Stimulated activated CD8-positive, alpha-beta memory T cell treated with anti-CD3 and anti-CD28 coated beads, Interleukin-7, amount 100 ng/mL, for 4 hours (primary cell): ENCODE data around the gene SPOCK2.

Experiments
- DNase-seq, 2 donors: peaks; one replicate each; pipeline ENCODE4 v3.0.0-alpha.2; 2020; ENCODE audit warnings: low read depth in 2 of 2

Gene SPOCK2

DNA sequence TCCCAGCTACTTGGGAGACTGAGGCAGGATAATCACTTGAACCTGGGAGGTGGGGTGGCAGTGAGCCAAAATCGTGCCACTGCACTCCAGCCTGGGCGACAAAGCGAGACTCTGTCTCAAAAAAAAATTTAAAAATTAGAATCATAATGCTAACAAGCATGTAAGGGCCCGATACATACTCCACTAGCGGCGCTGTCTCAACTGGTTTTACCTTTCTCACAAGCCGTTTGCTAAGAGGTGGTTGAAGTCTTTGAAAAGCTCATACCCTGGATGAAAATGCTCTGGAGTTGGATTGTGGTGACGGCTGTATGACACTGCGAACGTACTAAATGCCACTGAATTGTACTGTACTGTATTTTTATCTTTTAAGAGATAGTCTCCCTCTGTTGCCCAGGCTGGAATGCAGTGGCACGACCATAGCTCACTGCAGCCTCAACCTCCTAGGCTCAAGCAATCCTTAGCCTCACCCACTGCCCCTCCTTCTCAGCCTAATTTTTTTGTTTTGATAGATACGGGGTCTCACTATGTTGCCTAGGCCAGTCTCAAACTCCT, 29.9 kb downstream of the SPOCK2 start:
- no peak for DNase-seq

DNA sequence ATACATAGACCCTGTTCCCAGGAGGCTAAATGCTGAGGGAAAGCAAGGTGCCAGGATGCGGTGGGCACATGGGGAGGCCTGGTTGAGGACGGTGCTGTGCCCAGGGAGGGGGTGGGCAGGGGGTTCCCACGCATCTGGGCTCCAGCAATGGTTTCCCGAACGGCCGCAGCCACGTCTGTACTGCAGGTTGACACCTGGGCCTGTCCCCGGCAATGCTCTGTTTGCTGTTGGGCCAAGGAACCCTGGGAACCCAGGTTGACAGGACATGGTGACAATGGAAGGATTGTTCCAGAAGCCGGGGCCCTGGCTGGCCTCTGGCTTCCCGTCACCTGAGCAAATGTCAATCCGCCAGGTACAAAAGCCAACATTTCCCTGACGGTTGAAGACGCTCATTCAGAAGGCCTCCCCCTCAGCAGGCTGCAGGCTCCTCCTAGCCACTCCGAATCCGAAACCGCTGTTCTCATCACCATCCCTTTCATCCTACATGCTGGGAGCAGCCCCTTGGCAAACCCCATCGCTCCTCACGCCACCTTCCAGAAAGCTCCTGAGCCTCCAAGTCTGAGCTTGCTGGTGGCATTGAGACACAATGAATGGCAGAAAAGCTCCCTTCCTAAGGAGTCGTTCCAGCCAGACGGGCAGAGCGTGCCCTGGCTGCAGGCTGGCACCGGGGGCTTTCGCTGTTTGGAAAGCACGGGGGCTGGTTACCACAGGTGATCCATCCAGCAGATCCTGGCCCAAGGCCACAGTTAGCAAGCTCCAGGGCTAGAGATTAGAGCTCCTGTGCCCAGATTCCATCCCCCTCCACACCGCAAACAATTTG, 31.2 kb downstream of the SPOCK2 start:
- no peak for DNase-seq

DNA sequence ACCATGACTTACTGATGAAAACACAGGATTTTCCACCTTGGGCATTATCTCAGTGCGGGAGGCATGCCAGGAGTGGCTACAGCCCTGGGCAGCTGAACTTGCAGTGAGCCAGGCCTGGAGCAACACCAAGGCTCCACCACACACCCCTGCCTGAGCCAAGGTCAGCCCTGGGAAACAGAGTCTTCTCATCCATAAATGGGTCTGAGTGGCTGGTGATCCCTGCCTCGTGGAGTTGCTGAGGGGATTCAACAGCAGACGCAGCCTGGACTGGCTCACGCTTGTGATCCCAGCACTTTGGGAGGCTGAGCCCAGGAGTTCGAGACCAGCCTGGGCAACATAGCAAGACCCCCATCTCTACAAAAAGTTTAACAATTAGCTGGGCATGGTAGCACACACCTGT, 32.2 kb downstream of the SPOCK2 start:
- no peak for DNase-seq

DNA sequence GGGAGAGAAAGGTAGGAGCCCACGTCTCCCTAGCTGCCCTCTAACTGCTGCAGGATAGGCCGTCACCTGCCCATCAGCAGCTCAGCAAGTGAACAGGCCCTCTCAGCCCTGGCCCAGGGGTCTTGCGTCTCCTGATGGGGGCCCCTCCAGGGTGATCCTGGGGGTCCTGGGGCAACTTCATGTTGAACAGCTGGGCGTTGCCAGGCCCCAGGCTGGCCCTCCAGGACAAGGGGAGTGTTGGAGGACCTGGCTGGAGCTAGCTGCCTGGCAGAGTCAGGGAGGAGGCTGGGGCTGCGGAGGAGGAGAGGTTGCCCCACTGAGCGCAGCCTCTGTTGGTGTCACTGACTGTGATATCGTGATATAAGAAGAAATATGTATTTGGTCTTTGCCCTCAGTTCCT, 34.7 kb downstream of the SPOCK2 start:
- no peak for DNase-seq

DNA sequence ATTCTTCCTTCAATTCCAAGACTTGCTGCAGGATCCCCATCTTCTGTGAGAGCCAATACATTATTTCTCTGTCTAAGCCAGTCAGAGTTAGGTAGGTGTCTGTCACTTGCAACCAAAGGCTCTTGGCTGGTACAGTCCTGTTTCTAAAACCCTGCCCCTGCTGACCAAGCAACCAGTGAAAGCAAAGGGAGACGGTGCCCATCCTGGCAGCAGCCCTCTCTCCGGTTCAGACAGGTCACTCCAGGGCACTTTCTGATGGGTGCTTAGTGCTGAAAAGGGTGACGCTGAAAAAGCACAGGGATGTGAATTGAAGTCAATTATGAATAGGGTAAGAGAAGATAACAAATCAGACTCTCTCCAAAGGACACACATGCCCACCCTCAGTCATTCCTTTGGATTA, 37.5 kb downstream of the SPOCK2 start:
- DNase-seq, result no peak

DNA sequence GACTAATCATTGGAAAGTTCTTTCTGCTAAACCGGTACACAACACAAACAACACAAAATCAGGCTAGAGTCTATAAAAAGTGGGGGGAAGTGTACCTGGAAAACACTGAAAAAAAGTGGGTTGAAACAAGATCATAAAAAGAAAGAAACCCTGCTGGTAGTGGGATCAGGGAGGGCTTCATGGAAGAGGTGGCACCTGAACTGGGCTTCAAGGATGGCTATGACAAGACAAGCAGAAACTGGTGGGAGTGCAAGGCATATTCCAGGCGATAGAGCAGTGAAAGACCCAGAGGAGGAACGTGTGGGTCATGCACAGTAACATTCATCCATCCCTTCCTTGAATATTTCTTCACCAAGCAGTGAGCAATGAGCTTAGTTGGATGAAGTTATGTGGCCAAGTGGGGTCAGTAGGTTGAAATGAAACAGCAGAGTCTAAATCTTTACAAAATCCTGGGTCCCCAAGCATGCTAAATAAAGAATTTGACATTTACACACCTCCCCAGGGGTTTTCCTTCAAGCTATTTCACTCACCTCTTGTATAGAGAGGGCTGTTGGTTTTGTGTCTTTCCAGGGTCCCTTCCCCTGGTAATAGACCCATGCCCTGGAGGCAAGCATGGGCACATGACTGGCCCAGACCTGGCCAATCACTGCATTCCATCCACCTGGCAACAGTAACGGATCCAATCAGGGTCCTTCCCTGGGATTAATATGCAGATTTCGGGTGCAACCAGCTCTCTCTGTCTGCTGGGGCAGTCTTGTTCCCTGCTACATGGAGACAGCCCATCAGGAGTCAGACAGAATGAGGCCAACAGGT, 38.2 kb downstream of the SPOCK2 start:
- DNase-seq, result no peak

DNA sequence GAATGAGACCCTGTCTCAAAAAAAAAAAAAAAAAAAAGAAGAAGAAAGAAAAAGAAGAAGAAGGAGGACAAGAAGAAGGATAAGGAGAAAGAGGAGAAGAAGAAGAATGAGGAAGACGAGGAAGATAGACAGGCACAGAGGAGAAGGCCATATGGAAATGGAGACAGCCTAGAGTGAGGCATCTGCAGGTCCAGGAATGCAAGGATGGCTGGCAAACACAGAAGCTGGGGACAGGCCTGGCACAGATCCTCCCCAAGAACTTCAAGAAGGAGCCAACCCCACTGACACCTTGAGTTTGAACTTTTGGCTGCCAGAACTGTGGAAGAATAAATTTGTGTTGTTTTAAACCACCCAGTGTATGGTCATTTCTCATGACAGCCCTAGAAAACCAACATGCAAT, 38.9 kb downstream of the SPOCK2 start:
- no peak for DNase-seq

DNA sequence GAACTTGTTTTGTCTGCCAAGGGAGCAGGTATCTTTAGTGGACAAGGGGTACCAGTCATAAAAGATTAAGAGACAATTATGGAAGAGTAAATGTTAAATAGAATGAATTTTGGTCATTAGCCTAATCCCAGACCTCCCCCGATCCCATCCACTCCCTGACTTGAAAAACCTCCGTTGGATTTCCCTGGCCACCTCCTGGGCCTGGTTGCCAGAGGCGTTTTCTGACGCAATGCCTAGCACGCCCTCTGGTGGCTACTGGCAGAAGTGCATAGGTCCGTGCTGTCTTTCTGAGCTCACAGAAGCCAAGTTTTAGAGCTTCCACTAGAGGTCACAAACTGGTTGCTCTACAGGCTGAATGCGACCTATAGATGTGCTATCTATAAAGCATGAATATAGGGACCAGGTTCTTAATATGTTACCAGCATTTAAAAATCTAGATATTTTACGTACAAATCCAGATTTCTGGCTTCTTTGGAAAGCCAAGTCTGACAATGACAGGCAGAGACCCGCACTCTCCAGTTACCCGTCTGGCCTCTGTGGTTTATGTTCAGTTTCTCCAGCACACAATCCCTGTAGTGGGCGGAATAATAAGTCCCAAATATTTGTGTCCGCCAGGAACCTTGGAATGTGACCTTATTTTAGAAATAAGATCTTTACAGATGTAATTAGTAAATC, 39.8 kb downstream of the SPOCK2 start:
- peak; percentile 78 to 83 for DNase-seq

DNA sequence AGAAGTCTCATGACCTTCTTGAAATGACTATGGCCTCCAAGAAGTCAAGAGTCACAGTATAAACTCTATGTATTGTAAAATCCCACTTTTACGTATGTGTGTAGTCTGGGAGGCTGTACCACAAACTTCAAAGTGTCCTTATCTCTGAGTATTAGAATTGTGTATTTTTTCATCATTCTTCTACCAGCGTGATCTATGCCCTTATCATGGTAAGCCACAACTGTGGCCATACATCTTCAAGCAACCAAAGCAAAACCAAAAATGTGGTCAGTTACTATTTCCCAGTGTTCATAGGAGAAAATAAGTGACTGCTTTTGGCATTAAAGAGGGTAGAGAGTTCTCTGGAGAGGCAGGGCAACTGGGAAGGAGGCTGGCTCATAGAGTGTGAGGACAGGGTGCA, 42.8 kb downstream of the SPOCK2 start:
- no peak for DNase-seq

DNA sequence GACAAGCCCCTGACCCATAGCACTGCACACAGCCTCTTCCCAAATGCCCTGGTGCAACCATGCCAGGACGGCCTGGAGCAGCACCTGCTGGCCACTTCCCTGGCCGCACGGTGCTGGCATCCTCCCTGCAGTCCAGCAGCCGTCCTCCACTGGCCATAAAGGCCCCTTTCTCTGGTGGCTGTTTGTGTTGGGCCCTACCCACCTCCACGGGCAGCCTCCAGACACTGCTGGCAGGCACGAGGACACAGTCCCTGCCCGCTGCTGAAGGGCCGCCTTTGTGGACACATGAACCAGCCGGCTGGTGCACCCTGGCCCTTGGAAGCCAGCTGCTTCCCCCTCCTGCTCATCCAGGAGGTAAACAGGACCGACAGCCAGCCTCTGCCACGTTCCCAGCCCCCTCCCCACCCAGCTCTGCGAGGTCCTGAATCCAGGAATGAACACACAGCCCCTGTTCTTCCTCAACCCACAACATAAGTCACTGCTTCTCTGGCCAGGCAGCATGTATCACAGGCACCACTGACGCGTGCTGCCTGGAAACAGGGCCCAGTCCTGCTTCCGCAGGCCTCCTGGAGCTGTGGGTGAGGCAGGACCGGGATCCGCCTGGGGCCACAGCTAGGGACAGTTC, 43.8 kb downstream of the SPOCK2 start:
- no peak for DNase-seq

DNA sequence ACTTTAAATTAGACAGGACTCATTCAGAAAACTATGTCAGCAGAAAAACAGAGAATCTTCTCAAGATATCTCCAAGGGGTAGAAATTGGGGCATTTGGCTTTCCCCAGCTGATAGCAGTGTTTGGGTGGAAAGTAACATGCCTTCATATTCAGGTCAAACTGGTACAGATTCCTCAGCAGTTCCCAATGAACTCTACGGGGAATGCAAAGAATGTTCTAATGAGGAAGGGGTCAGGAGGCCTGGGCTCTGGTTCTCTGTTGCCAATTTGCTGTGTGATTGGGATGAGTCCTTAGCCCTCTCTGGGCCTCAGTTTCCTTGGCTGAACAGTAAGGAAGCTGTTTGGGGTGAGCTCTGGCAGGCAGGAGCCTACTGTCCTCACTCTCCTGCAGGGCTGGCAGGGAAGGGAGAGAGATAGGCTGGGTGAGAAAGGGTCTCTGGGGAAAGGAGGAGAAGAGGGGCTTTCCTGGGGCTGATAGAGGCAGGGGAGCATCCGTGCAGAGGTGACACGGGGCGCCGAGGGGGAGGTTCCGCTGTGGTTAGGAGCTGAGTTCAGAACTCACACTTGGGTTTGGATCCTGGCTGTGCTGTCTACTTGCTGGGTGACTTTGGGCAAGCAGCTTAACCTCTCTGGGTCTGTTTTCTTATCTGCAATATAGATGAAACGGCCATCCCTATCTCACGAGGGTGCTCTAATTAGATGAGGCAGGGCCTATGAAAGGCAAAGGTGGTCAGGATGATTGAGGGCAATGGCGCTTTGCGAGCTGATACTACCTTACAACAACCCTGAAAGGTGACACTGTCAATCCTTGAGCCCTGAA, 45.1 kb downstream of the SPOCK2 start:
- no peak for DNase-seq

DNA sequence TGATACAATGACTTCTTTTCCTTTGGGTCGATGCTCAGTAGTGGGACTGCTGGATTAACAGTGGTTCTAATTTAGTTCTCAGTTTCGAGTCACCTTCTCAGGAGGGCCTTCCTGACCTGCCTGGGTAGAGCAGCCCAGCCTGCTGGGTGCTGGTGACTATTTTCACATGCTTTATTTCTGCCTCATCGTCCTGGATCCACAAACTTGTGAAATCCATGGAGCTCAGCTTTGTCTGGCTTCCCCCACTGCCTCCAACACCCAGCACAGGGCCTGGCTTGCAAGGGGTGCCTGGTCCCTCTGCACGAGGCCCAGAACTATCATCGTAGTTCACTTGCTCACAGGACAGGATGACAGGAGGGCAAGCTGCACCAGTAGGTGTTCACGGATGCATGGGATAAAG, 46.9 kb downstream of the SPOCK2 start:
- no peak for DNase-seq

DNA sequence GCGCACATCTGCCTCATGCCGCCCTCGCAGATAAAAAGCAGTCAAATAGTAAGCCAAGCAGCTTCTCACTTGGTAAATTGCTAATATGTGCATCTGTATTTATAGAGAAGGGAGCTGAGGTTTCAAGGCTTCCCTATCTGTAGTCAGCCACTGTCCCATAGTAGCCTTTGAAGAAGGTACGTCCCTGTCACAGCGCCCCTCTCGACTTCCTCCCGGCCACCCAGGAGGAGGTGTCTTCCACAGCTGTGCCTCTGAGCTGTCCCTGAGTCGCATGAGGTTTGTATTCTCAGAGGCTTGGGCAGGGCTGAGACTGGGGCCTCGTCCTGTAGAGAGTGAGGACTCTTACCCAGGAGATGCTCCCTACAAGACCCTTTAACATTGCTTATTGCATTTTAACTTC, 49.0 kb downstream of the SPOCK2 start:
- DNase-seq, result no peak

DNA sequence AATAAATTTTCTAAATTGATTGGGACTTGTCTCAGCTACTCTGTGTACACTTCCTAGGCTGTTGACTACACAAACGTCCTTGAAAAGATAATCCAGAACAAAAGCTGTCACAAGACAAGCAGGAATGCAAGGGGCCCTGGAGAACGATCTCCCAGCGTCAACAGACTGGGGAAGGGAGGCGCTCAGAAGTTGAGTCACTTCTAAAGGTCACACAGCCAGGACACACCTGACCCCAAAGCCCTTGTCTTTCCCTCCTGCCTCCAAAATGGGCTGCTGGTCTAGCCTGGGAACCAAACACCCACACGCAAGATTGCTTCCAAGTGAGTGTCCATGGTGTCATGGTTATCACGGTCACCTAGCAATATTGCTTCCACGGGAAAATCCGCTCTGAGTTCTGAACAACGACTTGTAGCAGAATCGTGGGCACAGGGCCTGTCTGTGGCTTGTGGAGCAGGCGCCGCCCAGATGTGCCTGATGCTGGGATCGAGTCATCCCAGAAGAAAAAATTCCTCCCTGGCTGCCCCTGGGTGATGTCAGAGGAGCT, 49.8 kb downstream of the SPOCK2 start:
- no peak for DNase-seq

DNA sequence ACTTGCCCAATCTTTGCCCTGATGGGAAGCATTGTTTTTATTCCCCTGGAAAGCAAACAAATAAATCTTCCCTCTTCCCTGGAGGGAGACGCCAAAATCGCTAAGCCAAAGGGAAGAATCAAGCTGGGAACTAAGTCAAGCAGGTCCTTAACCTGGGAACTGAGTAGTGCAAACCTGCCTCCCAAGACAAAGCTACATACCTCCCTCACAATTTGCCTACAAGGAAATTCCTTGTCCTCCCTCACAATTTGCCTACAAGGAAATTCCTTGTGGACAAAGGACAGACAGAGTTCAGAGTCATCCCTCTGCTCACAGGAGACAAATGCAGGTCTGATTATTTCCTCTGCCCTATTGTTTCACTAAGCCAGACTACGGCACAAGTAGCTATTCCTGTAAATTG, 50.5 kb downstream of the SPOCK2 start:
- DNase-seq, result no peak

DNA sequence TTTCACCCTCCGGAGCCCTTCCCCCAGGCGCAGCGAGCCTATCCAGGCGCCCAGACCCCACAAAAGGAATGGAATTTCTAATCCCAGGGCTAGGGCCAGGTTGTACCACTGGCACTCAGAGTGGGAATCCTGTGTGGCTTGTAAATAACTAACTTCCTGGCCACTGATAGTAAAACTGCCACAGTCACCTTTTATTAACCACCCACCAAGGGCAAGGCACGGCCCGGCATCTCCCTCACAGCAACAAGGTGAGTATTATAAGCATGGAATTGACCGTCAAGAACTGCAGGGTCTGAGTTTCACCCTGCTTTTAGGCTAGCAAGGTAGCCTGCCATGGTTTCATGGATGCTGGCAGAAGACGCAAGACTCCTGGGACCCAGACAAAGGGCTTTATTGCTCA, 51.1 kb downstream of the SPOCK2 start:
- DNase-seq, result no peak

DNA sequence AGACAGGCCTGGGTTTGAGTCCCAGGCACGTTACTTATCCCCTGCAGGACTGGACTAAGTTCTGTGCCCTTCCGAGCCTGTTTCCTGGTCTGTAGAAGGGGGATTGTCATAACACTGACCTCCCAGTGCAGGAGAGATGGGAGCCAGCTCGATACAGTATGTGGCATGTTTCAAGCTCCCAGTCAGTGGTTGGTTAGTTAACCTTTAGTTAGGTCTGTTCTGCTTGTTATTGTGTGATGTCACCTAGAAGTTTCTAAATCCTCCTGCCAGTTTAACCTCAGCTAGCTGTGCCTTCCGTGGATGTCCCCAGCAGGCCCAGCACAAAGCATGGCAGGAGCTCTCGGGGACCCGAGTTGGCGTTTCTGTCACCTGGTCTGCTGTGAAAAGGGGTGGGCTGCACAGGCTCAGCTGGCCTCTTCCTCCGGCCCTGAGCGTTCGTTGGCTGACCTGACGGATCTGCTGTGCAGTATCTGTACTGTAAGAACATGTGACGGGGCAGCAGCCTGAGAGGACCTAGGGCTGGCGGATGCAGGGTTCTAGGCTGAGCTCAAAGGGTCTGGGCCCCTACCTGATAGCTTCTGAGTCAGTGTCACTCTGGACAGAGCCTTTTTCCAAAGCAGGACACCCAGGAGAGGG, 53.0 kb downstream of the SPOCK2 start:
- no peak for DNase-seq

DNA sequence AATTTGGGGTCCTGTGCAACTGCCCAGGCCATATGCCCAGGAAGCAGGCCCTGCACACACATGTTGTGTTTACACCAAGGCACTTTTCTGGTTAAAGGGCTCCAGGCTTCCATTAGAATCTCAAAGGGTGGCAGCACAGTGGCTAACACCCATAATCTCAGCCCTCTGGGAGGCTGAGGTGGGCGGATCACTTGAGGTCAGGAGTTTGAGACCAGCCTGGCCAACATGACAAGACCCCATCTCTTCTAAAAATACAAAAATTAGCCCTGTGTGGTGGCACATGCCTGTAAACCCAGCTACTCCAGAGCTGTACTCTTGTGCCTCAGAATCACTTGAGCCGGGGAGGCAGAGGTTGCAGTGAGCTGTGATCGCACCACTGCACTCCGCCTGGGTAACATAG, 53.6 kb downstream of the SPOCK2 start:
- no peak for DNase-seq

DNA sequence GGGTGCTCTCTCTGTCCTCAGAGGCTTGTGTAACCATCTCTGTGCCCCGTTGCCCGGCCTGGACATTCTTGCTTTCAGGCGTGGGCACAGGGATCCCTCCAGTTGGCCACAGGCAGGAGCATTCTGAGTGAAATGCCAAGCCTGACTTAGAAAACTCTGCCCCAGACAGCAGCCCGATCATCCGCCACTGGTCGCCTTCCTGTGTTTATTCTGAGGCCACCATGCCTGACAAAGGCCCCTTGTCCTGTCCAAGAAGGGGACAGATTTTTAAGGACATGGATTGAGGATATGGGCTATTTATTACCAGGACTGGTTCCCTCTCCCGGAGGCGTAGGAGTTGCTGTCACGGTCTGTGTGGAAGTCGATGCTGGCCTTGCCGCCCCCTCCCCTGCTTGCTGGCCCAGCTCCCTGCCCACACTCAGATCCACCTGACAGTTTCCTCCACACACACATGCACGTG, 54.3 kb downstream of the SPOCK2 start:
- DNase-seq, result no peak
